Heart left ventricle (tissue), 16 donors: ENCODE data around the gene PSMA3. TPM values are rescaled to one million over a fixed set of nuclear protein-coding genes. Genes with fewer than 3 reads are reported as not detected.

Experiments
- ATAC-seq, 4 donors: fragments of 200-7000 bp; cut with Tn5 transposase; one replicate each; pipeline ENCODE4 v1.9.1; 2020 to 2022; ENCODE audit warnings: moderate library complexity in 4 of 4, mild to moderate bottlenecking in 3 of 4, moderate number of reproducible peaks in 1 of 4
- DNase-seq, 5 donors: peaks; one replicate each; pipeline ENCODE4 v3.0.0-alpha.2; 2020
- H3K27ac ChIP-seq, 12 donors: fragments of 200-600 bp; sonication (generic) in 4 of 12; one replicate each; pipeline versions ENCODE4 v1.5.0 to v1.8.0; 2016 to 2022; ENCODE audit warnings: mild to moderate bottlenecking in 2 of 12
- H3K27me3 ChIP-seq, 9 donors: fragments of 200-600 bp; sonication (generic) in 2 of 9; one replicate each; pipeline versions ENCODE4 v1.5.1 to v1.8.0; 2016 to 2022; ENCODE audit warnings: mild to moderate bottlenecking in 3 of 9
- H3K36me3 ChIP-seq, 9 donors: fragments of 200-600 bp; sonication (generic) in 2 of 9; one replicate each; pipeline versions ENCODE4 v1.5.0 to v1.8.0; 2018 to 2022; ENCODE audit warnings: mild to moderate bottlenecking in 2 of 9
- H3K4me1 ChIP-seq, 12 donors: fragments of 200-600 bp; sonication (generic) in 4 of 12; one replicate each; pipeline versions ENCODE4 v1.5.0 to v1.8.0; 2016 to 2022; ENCODE audit warnings: mild to moderate bottlenecking in 3 of 12
- H3K4me3 ChIP-seq, 12 donors: fragments of 200-600 bp; sonication (generic) in 4 of 12; one replicate each; pipeline versions ENCODE4 v1.5.0 to v1.8.0; 2017 to 2022; ENCODE audit warnings: mild to moderate bottlenecking in 9 of 12, moderate library complexity in 4 of 12
- H3K9me3 ChIP-seq, 12 donors: fragments of 200-600 bp; sonication (generic) in 4 of 12; one replicate each; pipeline versions ENCODE4 v1.5.0 to v1.8.0; 2016 to 2022; ENCODE audit warnings: mild to moderate bottlenecking in 1 of 12
- POLR2A ChIP-seq, 2 donors: fragments of 450-650 bp; IDR thresholded peaks; one replicate each; pipeline ENCODE4 v1.6.1; 2017; ENCODE audit warnings: antibody characterized with exemption in 2 of 2, mild to moderate bottlenecking in 2 of 2, moderate library complexity in 2 of 2
- WGBS, 4 donors: extraction: QIAGEN DNeasy Blood & Tissue Kit in 2 of 4; methylation state at CpG; one replicate each; pipeline versions ENCODE4 v1.1.5 to v1.1.7; 2013 to 2018; 5-methylcytosine and 5-hydroxymethylcytosine counted together
- intact Hi-C, 10 donors: fragments of 100-400 bp; cut with DNase I; formaldehyde crosslinking; loops; one replicate each; pipeline versions ENCODE4 v1.11.1 to v1.14.2; 2022
- polyA plus RNA-seq, 2 donors: library from polyadenylated mRNA; stranded (reverse); fragments of 200-250 nt; gene quantifications; one replicate each; pipeline ENCODE4 v1.2.3, GENCODE V29; 2013
- total RNA-seq, 9 donors: library from RNA; depleted of rRNA in 2 of 9; stranded (reverse); fragments of >200 nt in 2 of 9; fragmentation: NEBNext Ultra II Directional in 3 of 9; extraction: Animal tissue kit (Norgen Biotek cat#: 25700) in 3 of 9; gene quantifications; one replicate each; pipeline versions ENCODE4 v1.1.0 to v1.2.4, GENCODE V29; 2016 to 2023
- TF ChIP-seq, protein P1 (sequence below), 12 donors: fragments of 200-600 bp; sonication (generic) in 4 of 12; IDR thresholded peaks; one replicate each; pipeline versions ENCODE4 v1.5.0 to v1.8.0; 2018 to 2022; ENCODE audit warnings: antibody characterized with exemption in 12 of 12, mild to moderate bottlenecking in 5 of 12
- donor health status: ischemic (EF 13 %, LVEDD 7.1; RV severe dilation, severe dysfunction).
- donor health status: healthy with polysubstance abuse.
- donor health status: DM: no; HTN: yes; CAD: no.
- donor health status: DM: no; HTN: no; CAD: no.
- donor health status: ischemic (EF 25% LVEDD 6.9; RV normal size, moderate dysfunction).
- donor health status: ischemic (EF 25% LVEDD 5.7; RV mildly dilated, moderate dysfunction).
- donor health status: healthy.
- donor health status: DM: yes; HTN: yes; CAD: no.
- donor health status: ischemic (EF 35%, LVEDD 5.7; RV mildly dilated, moderate dysfunction).
- donor health status: nonischemic (EF 11% LVEDD 7.7; RV severe dilation, severe dysfunction).
- donor health status: DM: yes; HTN: yes; CAD: no.
- donor health status: PGD.
- donor health status: ischemic (EF 29% LVEDD 5.4; RV normal size, mild dysfunction).
- donor health status: nonischemic (EF 23%, LVEDD 6.1; RV moderate dilation, normal function).

Gene PSMA3
- total and polyA plus RNA-seq, 11 donors: 121 to 232 (median 155) TPM

DNA sequence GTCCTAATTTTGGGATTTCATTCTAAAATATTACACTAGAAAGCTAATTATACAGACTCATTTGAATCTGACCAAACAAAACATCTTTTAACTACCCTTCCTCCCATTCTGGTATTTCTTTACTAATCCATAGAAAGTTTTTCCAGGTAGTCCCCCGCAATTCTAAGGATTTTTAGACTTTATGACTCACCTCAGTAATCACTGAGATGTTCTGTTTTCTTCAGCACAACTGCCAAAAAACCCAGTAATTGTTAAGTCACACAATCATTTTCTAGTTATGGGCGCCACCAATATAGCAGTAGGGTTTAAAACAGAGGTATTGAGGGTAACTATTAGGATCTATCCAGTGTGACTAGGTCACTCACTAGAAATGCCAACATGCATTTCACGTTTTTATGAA is 52.1 kb downstream of the PSMA3 start:
- Histone ChIP-seq H3K36me3 (peaks cover 0 to 46% (median 41%) of the 10 kb centered on the region in 9 donors), H3K4me3 (peak overlapping the region; percentile 55 to 100 (median 88)), H3K4me1 (peaks cover 14 to 63% (median 46%) of the 10 kb centered on the region in 12 donors), H3K27me3 (no peaks in the 10 kb centered on the region), H3K27ac (peak overlapping the region in 11 of 12 donors; percentile 5 to 99 (median 94)), H3K9me3 (no peaks in the 10 kb centered on the region)
- no peak for TF ChIP-seq POLR2A (IDR thresholded peaks at IDR 0.05)
- TF ChIP-seq, protein P1, sequence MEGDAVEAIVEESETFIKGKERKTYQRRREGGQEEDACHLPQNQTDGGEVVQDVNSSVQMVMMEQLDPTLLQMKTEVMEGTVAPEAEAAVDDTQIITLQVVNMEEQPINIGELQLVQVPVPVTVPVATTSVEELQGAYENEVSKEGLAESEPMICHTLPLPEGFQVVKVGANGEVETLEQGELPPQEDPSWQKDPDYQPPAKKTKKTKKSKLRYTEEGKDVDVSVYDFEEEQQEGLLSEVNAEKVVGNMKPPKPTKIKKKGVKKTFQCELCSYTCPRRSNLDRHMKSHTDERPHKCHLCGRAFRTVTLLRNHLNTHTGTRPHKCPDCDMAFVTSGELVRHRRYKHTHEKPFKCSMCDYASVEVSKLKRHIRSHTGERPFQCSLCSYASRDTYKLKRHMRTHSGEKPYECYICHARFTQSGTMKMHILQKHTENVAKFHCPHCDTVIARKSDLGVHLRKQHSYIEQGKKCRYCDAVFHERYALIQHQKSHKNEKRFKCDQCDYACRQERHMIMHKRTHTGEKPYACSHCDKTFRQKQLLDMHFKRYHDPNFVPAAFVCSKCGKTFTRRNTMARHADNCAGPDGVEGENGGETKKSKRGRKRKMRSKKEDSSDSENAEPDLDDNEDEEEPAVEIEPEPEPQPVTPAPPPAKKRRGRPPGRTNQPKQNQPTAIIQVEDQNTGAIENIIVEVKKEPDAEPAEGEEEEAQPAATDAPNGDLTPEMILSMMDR (IDR thresholded peaks at IDR 0.05): no peak
- ATAC-seq (no peak), DNase-seq (no peak)
- whole genome bisulfite sequencing, 4 donors: 8 to 12% (median 10%) methylated on average over 3 of the region's 3 CpGs
- intact Hi-C loops: loop anchor here in 7 of 10 donors (2.0 to 10.0 kb wide), 5 partner anchors 14 to 59 kb away; partner anchors contain the start of gene PSMA3 (in 6 of the 7)

- Histone ChIP-seq H3K4me1 (peaks cover 14 to 57% (median 40%) of the 10 kb centered on the region in 12 donors), H3K27ac (peak overlapping the region; percentile 88 to 99 (median 94)), H3K36me3 (peaks cover 0 to 45% (median 42%) of the 10 kb centered on the region in 9 donors), H3K4me3 (peak overlapping the region; percentile 55 to 100 (median 88)), H3K9me3 (no peaks in the 10 kb centered on the region), H3K27me3 (no peaks in the 10 kb centered on the region)
- DNase-seq (no peak), ATAC-seq (peak in 2 of 4 donors; percentile 0 to 1)
- WGBS, 4 donors: 0 to 1% (median 0%) methylated on average over 10 of the region's 10 CpGs
- TF ChIP-seq POLR2A (IDR thresholded peaks at IDR 0.05): no peak
- TF ChIP-seq, protein P1 (IDR thresholded peaks at IDR 0.05): no peak
- intact Hi-C loops: loop anchor here in 7 of 10 donors (2.0 to 10.0 kb wide), 5 partner anchors 15 to 60 kb away; partner anchors contain the start of gene PSMA3 (in 6 of the 7)
Measured at GRCh38 chr14:58297412-58297761, 52.7 kb downstream of the PSMA3 start.

DNA sequence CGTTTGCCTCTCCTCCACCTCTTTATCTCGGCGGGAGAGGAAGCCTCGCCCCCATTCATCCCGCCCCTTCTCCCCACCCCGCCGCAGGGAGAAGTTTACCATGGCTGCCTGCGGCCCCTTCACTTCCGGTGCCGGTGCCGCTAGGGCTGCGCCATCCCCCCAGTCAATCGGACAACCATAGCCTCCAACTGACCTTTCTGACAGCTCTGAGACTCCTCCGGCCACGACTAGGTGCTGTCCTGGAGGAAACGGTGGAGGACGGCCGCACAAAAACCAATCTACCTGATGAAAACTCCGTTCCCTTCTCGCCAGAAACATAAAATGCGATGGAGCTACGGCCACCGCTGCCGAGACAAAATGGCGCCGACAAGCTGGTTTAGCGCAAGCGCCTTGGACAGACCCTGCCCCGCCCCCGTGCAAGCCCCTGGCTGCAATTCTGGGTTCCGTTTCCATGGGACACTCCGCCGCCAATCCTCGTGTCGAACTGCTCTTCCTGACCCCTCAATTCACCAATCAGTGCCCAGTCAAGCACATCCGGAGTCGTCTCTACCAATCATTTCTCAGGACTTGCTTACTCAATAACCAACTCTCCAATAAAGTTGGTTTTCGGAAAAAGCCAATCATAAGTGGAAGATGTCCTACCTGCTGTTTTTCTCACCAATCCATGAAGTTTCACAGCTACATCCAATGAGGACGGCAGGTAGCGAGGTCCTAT is 53.3 kb downstream of the PSMA3 start:
- peak; percentile 96 to 99 (median 98) for ATAC-seq
- Histone ChIP-seq H3K4me1 (peaks cover 10 to 57% (median 36%) of the 10 kb centered on the region in 12 donors), H3K36me3 (peaks cover 0 to 45% (median 42%) of the 10 kb centered on the region in 9 donors), H3K27me3 (no peaks in the 10 kb centered on the region), H3K4me3 (peak overlapping the region; percentile 70 to 100 (median 94)), H3K9me3 (no peaks in the 10 kb centered on the region), H3K27ac (peak overlapping the region; percentile 91 to 99 (median 96))
- WGBS, 4 donors: 0% methylated on average over 38 to 40 of the region's 40 CpGs
- intact Hi-C loops: loop anchor here in 9 of 10 donors (1.0 to 10.0 kb wide), 6 partner anchors 15 to 61 kb away; partner anchors contain the start of gene PSMA3 (in 8 of the 9)
- peak; percentile 98 to 99 (median 99) for DNase-seq
- TF ChIP-seq POLR2A (IDR thresholded peaks at IDR 0.05): peak in 1 of 2 donors; percentile 41
- TF ChIP-seq, protein P1 (IDR thresholded peaks at IDR 0.05): peak in 3 of 12 donors; percentile 5 to 27 (median 27)
